Measurements from ENCODE around the gene HOXA3.

HOXA3 gene

GRCh38 chr7:27082171-27082570, 70.2 kb downstream of the HOXA3 start:
- no peak for FAIRE-seq

- no peak for FAIRE-seq
These were observed 71.4 kb downstream of the HOXA3 start for GRCh38 chr7:27080844-27081436.

DNA sequence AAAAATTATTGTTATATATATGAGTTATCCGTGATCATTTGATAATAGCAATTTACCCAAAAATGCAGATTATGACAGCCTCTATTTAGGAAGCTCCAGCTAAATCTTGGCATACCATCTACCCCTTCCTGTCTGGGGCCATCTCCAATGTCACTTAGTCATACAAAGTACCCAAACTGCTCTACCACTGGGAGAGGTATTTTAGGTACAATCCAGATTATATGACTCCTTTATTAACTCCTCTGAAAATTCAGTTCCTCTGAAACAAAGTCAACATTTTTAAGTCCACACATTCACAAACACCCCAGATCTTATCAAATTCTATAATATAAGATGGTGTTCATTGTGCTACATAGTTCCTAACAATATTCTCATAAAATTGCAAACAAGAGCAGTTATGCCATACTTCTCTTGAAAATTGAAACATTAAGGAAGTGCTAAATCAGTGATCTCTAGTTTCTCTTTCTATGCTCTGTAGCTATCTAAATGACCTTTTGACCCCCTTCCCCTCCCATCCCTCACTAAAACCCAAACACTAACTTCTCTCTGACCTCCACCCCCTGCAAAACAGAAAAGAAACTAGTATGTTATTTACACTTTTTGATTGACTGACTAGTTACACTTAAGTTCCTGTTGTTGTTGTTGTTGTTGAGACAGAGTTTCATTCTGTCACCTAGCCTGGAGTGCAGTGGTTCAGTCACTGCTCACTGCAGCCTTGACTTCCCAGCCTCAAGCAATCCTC, 73.0 kb downstream of the HOXA3 start:
- FAIRE-seq: no peak

DNA sequence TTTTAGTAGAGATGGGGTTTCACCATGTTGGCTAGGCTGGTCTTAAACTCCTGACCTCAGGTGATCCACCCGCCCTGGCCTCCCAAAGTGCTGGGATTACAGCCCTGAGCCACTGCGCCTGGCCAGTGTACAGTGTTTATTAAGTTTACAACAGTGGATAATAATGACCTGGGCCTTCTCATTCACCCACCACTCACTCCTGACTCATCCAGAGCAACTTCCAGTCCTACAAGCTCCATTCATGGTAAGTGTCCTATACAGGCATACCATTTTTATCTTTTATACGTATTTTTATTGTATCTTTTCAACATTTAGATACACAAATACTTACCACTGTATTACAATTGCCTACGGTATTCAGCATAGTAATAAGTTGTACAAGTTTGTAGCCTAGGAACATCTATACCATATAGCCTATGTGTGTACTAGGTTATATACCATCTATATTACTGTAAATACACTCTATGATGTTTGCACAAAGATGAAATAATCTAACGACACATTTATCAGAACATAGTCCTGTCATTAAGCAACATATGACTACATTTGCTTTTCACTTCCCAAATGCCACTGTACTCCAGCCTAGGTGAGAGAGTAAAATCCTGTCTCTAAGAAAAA, 73.7 kb downstream of the HOXA3 start:
- FAIRE-seq: no peak

- no peak for FAIRE-seq
These were observed 79.3 kb downstream of the HOXA3 start for GRCh38 chr7:27073076-27073475.

DNA sequence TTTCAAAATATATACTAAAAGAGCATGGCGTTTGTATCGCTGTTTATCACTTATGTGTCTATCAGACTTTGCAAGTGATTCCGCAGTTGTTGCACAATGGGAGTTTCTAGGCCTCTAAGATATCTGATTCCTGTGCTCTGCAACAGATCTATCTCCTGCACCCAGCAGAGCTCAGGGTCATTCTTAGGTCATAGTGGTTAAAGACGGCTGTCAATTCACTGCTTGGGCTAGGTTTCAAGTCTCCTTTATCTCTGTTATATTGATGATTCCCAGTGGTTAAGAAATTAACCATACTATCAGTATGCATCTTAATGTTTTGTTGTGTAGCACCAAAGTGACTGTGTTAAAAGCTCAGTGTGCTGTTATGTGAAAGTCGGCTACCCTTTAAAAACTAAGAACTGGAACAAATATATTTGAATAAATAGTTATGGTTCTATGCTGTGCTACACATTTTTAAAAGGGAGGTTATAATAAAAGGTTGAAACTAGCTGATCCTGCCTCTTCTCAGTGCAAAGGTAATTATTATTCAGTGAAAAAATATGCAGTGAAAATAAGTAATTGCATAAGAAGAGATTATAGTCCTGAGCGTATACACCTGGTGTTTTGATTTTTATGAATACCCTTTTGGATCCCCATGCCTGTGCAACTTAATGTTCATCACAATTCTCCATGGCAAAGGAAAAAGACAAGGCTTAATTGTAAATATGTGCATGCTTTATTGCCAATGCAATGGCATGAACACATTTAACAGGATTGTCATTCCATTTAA, 80.6 kb downstream of the HOXA3 start:
- FAIRE-seq: no peak

DNA sequence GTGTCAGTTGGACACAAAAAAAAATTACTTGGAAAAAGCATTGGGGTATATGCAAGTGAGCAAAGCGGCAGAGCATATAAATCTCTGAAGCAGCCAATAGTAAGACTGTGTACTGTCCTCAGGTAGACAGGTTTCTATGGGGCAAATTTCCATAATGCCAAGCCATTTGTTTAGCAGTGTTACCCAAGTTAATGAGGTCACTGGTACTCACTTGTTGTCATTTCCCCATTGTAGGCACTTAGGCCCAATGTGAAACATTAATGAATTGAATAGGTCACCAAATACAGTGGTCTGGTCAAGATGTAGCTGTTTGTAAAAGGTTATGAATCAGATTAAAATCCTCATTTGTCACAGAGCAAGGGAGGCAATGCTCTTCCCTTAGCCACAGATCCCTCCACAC, 84.1 kb downstream of the HOXA3 start:
- no peak for FAIRE-seq

- FAIRE-seq: no peak
These were observed 86.2 kb downstream of the HOXA3 start for GRCh38 chr7:27066148-27066547.

- FAIRE-seq: no peak
These were observed 86.7 kb downstream of the HOXA3 start for GRCh38 chr7:27065709-27066108.

- FAIRE-seq: no peak
These were observed 87.7 kb downstream of the HOXA3 start for GRCh38 chr7:27064661-27065060.

DNA sequence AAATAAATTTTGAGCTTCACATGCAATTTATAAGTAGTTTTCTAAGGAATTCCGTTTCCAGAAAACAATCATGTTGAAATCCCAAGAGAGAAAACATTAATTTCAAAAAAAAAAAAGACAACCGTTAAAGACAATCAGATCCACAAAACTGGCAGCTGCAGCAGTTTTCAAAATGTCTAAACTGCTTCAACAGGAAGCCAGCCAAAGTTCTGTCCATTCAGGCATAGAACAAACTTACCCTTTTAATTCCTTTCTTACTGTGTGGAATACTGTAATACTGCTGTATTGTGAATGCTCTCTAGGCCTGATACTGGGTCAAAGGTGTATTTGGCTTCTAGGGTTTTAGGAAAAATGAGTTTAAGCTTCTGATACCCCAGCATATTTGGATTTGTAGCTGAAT, 88.2 kb downstream of the HOXA3 start:
- FAIRE-seq: no peak

GRCh38 chr7:27062946-27063345, 89.4 kb downstream of the HOXA3 start:
- no peak for FAIRE-seq
